B cell (primary cell): Measurements from ENCODE around the gene AKR1B1. TPM values are rescaled to one million over a fixed set of nuclear protein-coding genes. Genes with fewer than 3 reads are reported as not detected.

ENCODE experiments used
- ATAC-seq: fragments of 200-7000 bp; cut with Tn5 transposase; one replicate; pipeline ENCODE4 v1.10.0; 2021; ENCODE audit warnings: low read depth, mild to moderate bottlenecking, moderate number of reproducible peaks, moderate library complexity
- CTCF ChIA-PET: fragments of 350-600 bp; sonication (Branson Sonifier 250); formaldehyde crosslinking; loops from one replicate; lab custom pipeline; 2021; ENCODE audit warnings: antibody characterized with exemption, inconsistent platforms; lab: Charles Lee
- POLR2A ChIA-PET: fragments of 350-600 bp; sonication (Branson Sonifier 250); formaldehyde crosslinking; loops from one replicate; lab custom pipeline; 2021; ENCODE audit warnings: antibody characterized with exemption; lab: Charles Lee
- DNase-seq: peaks from one replicate; pipeline ENCODE4 v3.0.0; 2013
- H2AFZ ChIP-seq: 2 replicates; pipeline ENCODE4 v1.6.1; 2012; ENCODE audit warnings: mild to moderate bottlenecking, low read depth, low read length; ENCODE audit not compliant: insufficient read depth, poor library complexity, severe bottlenecking
- H3K27ac ChIP-seq, 2 donors: 1 replicate in 1 of 2; 2 replicates in 1 of 2; pipeline ENCODE4 v1.5.1; 2012 to 2013; ENCODE audit warnings: low read length in 2 of 2, mild to moderate bottlenecking in 2 of 2, moderate library complexity in 1 of 2
- H3K27me3 ChIP-seq, 4 experiments: fragments of 200-600 bp in 1 of 4; sonication (generic) in 1 of 4; replicated peaks in 1 of 4; 1 replicate in 2 of 4; 2 replicates in 2 of 4; pipeline versions ENCODE4 v1.6.1 to v1.7.0; 2013 to 2016; ENCODE audit warnings: low read length in 3 of 4, mild to moderate bottlenecking in 2 of 4, mixed read lengths in 1 of 4, moderate library complexity in 1 of 4; ENCODE audit not compliant: insufficient read depth in 4 of 4, control insufficient read depth in 3 of 4; ENCODE audit errors: control extremely low read depth in 1 of 4
- H3K36me3 ChIP-seq, 2 experiments: replicated peaks in 1 of 2; 1 replicate in 1 of 2; 2 replicates in 1 of 2; pipeline versions ENCODE4 v1.6.1 to v1.7.1; 2013; ENCODE audit warnings: low read length in 1 of 2; ENCODE audit not compliant: insufficient read depth in 2 of 2, control insufficient read depth in 1 of 2; ENCODE audit errors: control extremely low read depth in 1 of 2, extremely low read depth in 1 of 2
- H3K4me1 ChIP-seq, 2 donors: fragments of 200-600 bp in 1 of 2; sonication (generic) in 1 of 2; 1 replicate in 1 of 2; 2 replicates in 1 of 2; pipeline versions ENCODE4 v1.5.1 to v1.6.1; 2013 to 2017; ENCODE audit warnings: low read length in 2 of 2; ENCODE audit not compliant: control insufficient read depth in 2 of 2, insufficient read depth in 2 of 2
- H3K4me2 ChIP-seq: replicated peaks from 2 replicates; pipeline ENCODE3; 2012; ENCODE audit warnings: mild to moderate bottlenecking, low read depth, low read length; ENCODE audit not compliant: poor library complexity, severe bottlenecking
- H3K4me3 ChIP-seq, 5 experiments: fragments of 200-600 bp in 1 of 5; sonication (generic) in 1 of 5; 1 replicate in 3 of 5; 2 replicates in 2 of 5; pipeline versions ENCODE4 v1.5.1 to v1.7.0; 2011 to 2016; ENCODE audit warnings: low read length in 4 of 5, mild to moderate bottlenecking in 4 of 5, low read depth in 2 of 5, control low read depth in 1 of 5, moderate library complexity in 1 of 5; ENCODE audit not compliant: insufficient read depth in 1 of 5; ENCODE audit errors: control extremely low read depth in 1 of 5, extremely low read depth in 1 of 5
- H3K79me2 ChIP-seq: fragments of 200-600 bp; sonication (generic); one replicate; pipeline ENCODE4 v1.6.0; 2016; ENCODE audit warnings: low read length; ENCODE audit not compliant: control insufficient read depth, insufficient read depth
- H3K9ac ChIP-seq: fragments of 200-600 bp; sonication (generic); 2 replicates; pipeline ENCODE4 v1.6.1; 2017; ENCODE audit warnings: mild to moderate bottlenecking, low read length, moderate library complexity
- H3K9me3 ChIP-seq, 3 donors: one replicate each; pipeline versions ENCODE4 v1.6.1 to v1.7.1; 2013; ENCODE audit warnings: low read length in 2 of 3; ENCODE audit not compliant: control insufficient read depth in 2 of 3, insufficient read depth in 1 of 3; ENCODE audit errors: control extremely low read depth in 1 of 3
- H4K20me1 ChIP-seq: 2 replicates; pipeline ENCODE4 v1.6.0; 2012; ENCODE audit warnings: mild to moderate bottlenecking, low read length; ENCODE audit not compliant: insufficient read depth, control insufficient read depth, poor library complexity, severe bottlenecking
- H3K27ac Mint-ChIP-seq: one replicate; pipeline ENCODE4 v1.8.0; 2021; ENCODE audit warnings: mixed read lengths
- H3K27me3 Mint-ChIP-seq: one replicate; pipeline ENCODE4 v1.8.0; 2021; ENCODE audit warnings: mixed read lengths
- H3K4me1 Mint-ChIP-seq: one replicate; pipeline ENCODE4 v1.8.0; 2021; ENCODE audit warnings: mixed read lengths
- H3K4me3 Mint-ChIP-seq: one replicate; pipeline ENCODE4 v1.8.0; 2021; ENCODE audit warnings: mixed read lengths
- H3K9me3 Mint-ChIP-seq: one replicate; pipeline ENCODE4 v1.8.0; 2022; ENCODE audit warnings: mixed read lengths; ENCODE audit not compliant: insufficient read depth
- CTCF ChIP-seq: fragments of 200-600 bp; IDR thresholded peaks from one replicate; pipeline ENCODE4 v1.8.0; 2022; ENCODE audit warnings: antibody characterized with exemption, mild to moderate bottlenecking
- EZH2 ChIP-seq: IDR thresholded peaks from 2 replicates; pipeline ENCODE4 v1.6.1; 2012; ENCODE audit warnings: borderline replicate concordance, low read depth, mild to moderate bottlenecking, moderate library complexity, low read length; ENCODE audit not compliant: insufficient read depth, poor library complexity, severe bottlenecking
- WGBS: methylation state at CpG from one replicate; pipeline ENCODE4 v1.1.5; 2013; ENCODE audit warnings: missing lambda C conversion rate; ENCODE audit not compliant: insufficient coverage; 5-methylcytosine and 5-hydroxymethylcytosine counted together
- intact Hi-C: fragments of 100-400 bp; cut with micrococcal nuclease; formaldehyde crosslinking; loops from one replicate; pipeline ENCODE4 v1.10.0; 2022
- polyA plus RNA-seq: library from polyadenylated mRNA; depleted of rRNA; stranded (reverse); fragments of >200 nt; gene quantifications from 2 replicates; pipeline ENCODE4 v1.2.3, GENCODE V29; 2012
- total RNA-seq, 2 donors: library from RNA; stranded (reverse); fragments of 120-200 nt in 1 of 2; gene quantifications; 1 replicate in 1 of 2; 2 replicates in 1 of 2; pipeline versions ENCODE4 v1.2.3 to v1.2.4, GENCODE V29; 2013 to 2022

AKR1B1 gene
- total and polyA plus RNA-seq, 2 donors (not counting 1 experiment from before 2014, with no cell fraction given), result 82.9 to 89.6 TPM

- Histone ChIP-seq H3K27ac (no peak overlapping the region), H3K9me3 (no peaks in the 10 kb centered on the region), H3K79me2 (no peaks in the 10 kb centered on the region), H3K4me2 (no peak overlapping the region), H3K9ac (no peak overlapping the region), H2AFZ (no peak overlapping the region), H3K27me3 (peaks cover 0 to 6% (median 2%) of the 10 kb centered on the region in 4 experiments), H3K4me1 (no peaks in the 10 kb centered on the region), H3K36me3 (no peaks in the 10 kb centered on the region), H3K4me3 (no peak overlapping the region), H4K20me1 (no peaks in the 10 kb centered on the region)
- ChIA-PET POLR2A (no interaction called here), CTCF (interaction anchor here (1.0 to 1.3 kb wide), 3 partner anchors 9 to 14 kb away, joined by 5 to 6 read pairs (median 5); no protein-coding TSS in a partner anchor)
- Mint-ChIP-seq H3K9me3 (no peaks in the 10 kb centered on the region), H3K27ac (no peak overlapping the region), H3K4me3 (no peak overlapping the region), H3K27me3 (peaks cover 15% of the 10 kb centered on the region), H3K4me1 (no peaks in the 10 kb centered on the region)
- DNase-seq (no peak), ATAC-seq (no peak)
- WGBS, result 90% methylated on average over 2 of the region's 2 CpGs
- TF ChIP-seq EZH2 (no peak), CTCF (no peak)
- intact Hi-C loops, result no loop called here
Measured at GRCh38 chr7:134500406-134500805, 41.5 kb upstream of the AKR1B1 start.

- Histone ChIP-seq H4K20me1 (no peaks in the 10 kb centered on the region), H3K36me3 (no peaks in the 10 kb centered on the region), H3K4me1 (no peaks in the 10 kb centered on the region), H3K9ac (no peak overlapping the region), H3K4me3 (no peak overlapping the region), H3K27me3 (peaks cover 0 to 6% (median 3%) of the 10 kb centered on the region in 4 experiments), H3K4me2 (no peak overlapping the region), H3K9me3 (no peaks in the 10 kb centered on the region), H3K27ac (no peak overlapping the region), H3K79me2 (no peaks in the 10 kb centered on the region), H2AFZ (no peak overlapping the region)
- Mint-ChIP-seq H3K27me3 (peaks cover 27% of the 10 kb centered on the region), H3K4me3 (no peak overlapping the region), H3K9me3 (no peaks in the 10 kb centered on the region), H3K27ac (no peak overlapping the region), H3K4me1 (no peaks in the 10 kb centered on the region)
- intact Hi-C loops, result no loop called here
- DNase-seq (no peak), ATAC-seq (no peak)
- CTCF ChIA-PET, result no interaction called here
- POLR2A ChIA-PET, result no interaction called here
- no peak for TF ChIP-seq EZH2
- TF ChIP-seq CTCF, result no peak
- no CpG with 5 or more reads among the region's 1 CpG for whole genome bisulfite sequencing
Measured at GRCh38 chr7:134495546-134495945, 36.6 kb upstream of the AKR1B1 start.
